IPS-20b (cell line): ENCODE measurements around the gene MFN2.
A peak's percentile ranks its signal among the peaks of the same experiment; 100 is the strongest.

Experiments used
- H3K27ac ChIP-seq: one replicate; pipeline ENCODE4 v1.5.1; 2013; ENCODE audit warnings: low read length
- H3K27me3 ChIP-seq: 2 replicates; pipeline ENCODE4 v1.6.1; 2013; ENCODE audit warnings: mild to moderate bottlenecking, low read length, inconsistent platforms; ENCODE audit not compliant: insufficient read depth
- H3K36me3 ChIP-seq: 2 replicates; pipeline ENCODE4 v1.6.1; 2013; ENCODE audit warnings: low read depth, mild to moderate bottlenecking, inconsistent platforms, low read length, moderate library complexity; ENCODE audit not compliant: insufficient read depth
- H3K4me1 ChIP-seq: 2 replicates; pipeline ENCODE4 v1.6.1; 2013; ENCODE audit warnings: mild to moderate bottlenecking, control low read depth, inconsistent platforms, low read length, moderate library complexity; ENCODE audit not compliant: insufficient read depth
- H3K4me3 ChIP-seq: 2 replicates; pipeline ENCODE4 v1.5.1; 2013; ENCODE audit warnings: mild to moderate bottlenecking, low read length, inconsistent platforms
- H3K9ac ChIP-seq: 2 replicates; pipeline ENCODE4 v1.6.1; 2013; ENCODE audit warnings: low read depth, mild to moderate bottlenecking, inconsistent platforms, low read length, moderate library complexity
- H3K9me3 ChIP-seq: 2 replicates; pipeline ENCODE4 v1.6.1; 2013; ENCODE audit warnings: mild to moderate bottlenecking, low read depth, low read length, inconsistent platforms; ENCODE audit not compliant: insufficient read depth

The MFN2 gene

GRCh38 chr1:12015001-12015491 is 34.8 kb downstream of the MFN2 start:
- Histone ChIP-seq H3K27ac (no peak overlapping the region), H3K4me3 (no peak overlapping the region), H3K36me3 (peaks cover 28% of the 10 kb centered on the region), H3K4me1 (no peaks in the 10 kb centered on the region), H3K9me3 (no peaks in the 10 kb centered on the region), H3K27me3 (no peaks in the 10 kb centered on the region), H3K9ac (no peak overlapping the region)

- H3K36me3 ChIP-seq: peaks cover 23% of the 10 kb centered on the region
- H3K9me3 ChIP-seq: no peaks in the 10 kb centered on the region
- H3K27me3 ChIP-seq: no peaks in the 10 kb centered on the region
- H3K27ac ChIP-seq: no peak overlapping the region
- no peak overlapping the region for H3K4me3 ChIP-seq
- no peak overlapping the region for H3K9ac ChIP-seq
- H3K4me1 ChIP-seq: no peaks in the 10 kb centered on the region; the same call in 1 of the 2 replicates
Measured at GRCh38 chr1:12015499-12015898, 35.3 kb downstream of the MFN2 start.

DNA sequence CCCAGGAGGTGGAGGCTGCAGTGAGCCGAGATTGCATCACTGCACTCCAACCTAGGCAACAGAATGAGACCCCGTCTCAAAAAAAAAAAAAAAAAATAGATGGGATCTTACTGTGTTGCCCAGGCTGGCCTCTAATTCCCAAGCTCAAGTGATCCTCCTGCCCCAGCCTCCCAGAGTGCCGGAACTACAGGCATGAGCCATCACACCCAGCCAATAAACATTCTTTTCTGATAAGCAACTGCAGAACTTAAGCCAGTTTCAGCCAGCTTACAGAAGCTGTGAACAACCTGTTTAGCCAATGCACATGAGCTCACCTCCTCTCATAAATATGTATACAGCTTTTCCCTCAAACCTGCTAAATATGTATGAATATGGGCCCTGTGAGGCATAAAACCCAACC is 35.9 kb downstream of the MFN2 start:
- Histone ChIP-seq H3K4me1 (no peaks in the 10 kb centered on the region; the same call in 1 of the 2 replicates), H3K27me3 (no peaks in the 10 kb centered on the region), H3K36me3 (peaks cover 16% of the 10 kb centered on the region), H3K9me3 (no peaks in the 10 kb centered on the region), H3K9ac (no peak overlapping the region), H3K27ac (no peak overlapping the region), H3K4me3 (no peak overlapping the region)

- Histone ChIP-seq H3K36me3 (peaks cover 31% of the 10 kb centered on the region), H3K4me1 (no peaks in the 10 kb centered on the region; the same call in 1 of the 2 replicates), H3K9me3 (no peaks in the 10 kb centered on the region), H3K9ac (peak overlapping the region; percentile 88), H3K27ac (peak overlapping the region; percentile 87), H3K4me3 (peak overlapping the region; percentile 95), H3K27me3 (no peaks in the 10 kb centered on the region)
Measured at GRCh38 chr1:12019858-12020509, 39.7 kb downstream of the MFN2 start.

DNA sequence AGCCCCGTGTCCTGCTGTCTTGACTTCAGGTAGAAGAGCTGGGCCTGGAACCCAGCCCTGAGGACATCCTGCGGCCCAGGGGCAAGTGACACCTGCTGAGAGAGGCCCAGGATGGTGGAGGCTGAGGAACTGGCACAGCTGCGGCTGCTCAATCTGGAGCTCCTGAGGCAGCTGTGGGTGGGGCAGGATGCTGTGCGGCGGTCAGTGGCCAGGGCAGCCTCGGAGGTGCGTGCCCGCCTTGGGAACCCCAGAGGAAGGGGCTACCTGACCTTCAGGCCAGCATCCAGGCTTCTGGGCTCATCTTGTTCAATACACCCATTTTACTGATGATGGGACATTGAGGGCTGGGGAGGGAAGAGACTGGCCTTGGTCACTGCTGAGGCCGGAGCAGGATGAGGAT is 41.4 kb downstream of the MFN2 start:
- Histone ChIP-seq H3K4me3 (no peak overlapping the region), H3K4me1 (no peaks in the 10 kb centered on the region; the same call in 1 of the 2 replicates)

DNA sequence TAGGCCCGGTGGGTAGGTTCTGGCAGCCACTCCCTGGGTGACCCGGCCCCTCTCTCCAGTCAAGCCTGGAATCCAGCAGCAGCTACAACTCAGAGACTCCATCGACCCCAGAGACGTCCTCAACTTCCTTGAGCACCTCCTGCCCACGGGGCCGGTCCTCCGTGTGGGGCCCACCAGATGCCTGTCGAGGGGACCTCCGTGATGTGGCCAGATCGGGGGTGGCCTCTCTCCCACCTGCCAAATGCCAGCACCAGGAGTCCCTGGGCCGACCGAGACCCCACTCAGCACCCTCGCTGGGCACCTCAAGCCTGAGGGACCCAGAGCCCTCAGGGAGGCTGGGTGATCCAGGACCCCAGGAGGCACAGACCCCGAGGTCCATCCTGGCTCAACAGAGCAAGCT is 41.8 kb downstream of the MFN2 start:
- Histone ChIP-seq H3K4me3 (no peak overlapping the region), H3K9ac (no peak overlapping the region), H3K27me3 (no peaks in the 10 kb centered on the region), H3K9me3 (no peaks in the 10 kb centered on the region; the same call in 1 of the 2 replicates), H3K4me1 (no peaks in the 10 kb centered on the region; the same call in 1 of the 2 replicates), H3K36me3 (peaks cover 51% of the 10 kb centered on the region), H3K27ac (no peak overlapping the region)

More for the DNA sequence above, 41.4 kb downstream of the MFN2 start:
- no peaks in the 10 kb centered on the region for H3K9me3 ChIP-seq
- H3K27ac ChIP-seq: no peak overlapping the region
- peaks cover 47% of the 10 kb centered on the region for H3K36me3 ChIP-seq
- no peak overlapping the region for H3K9ac ChIP-seq
- H3K27me3 ChIP-seq: no peaks in the 10 kb centered on the region

- no peak overlapping the region for H3K4me3 ChIP-seq
- no peak overlapping the region for H3K9ac ChIP-seq
- H3K4me1 ChIP-seq: no peaks in the 10 kb centered on the region
- H3K27ac ChIP-seq: no peak overlapping the region
- no peaks in the 10 kb centered on the region for H3K27me3 ChIP-seq
- H3K36me3 ChIP-seq: peaks cover 85% of the 10 kb centered on the region
- no peaks in the 10 kb centered on the region; the same call in 1 of the 2 replicates for H3K9me3 ChIP-seq
Measured at GRCh38 chr1:12026586-12026985, 46.3 kb downstream of the MFN2 start.

- Histone ChIP-seq H3K36me3 (peaks cover 77% of the 10 kb centered on the region), H3K27ac (no peak overlapping the region), H3K27me3 (no peaks in the 10 kb centered on the region), H3K9ac (no peak overlapping the region), H3K4me3 (no peak overlapping the region), H3K4me1 (no peaks in the 10 kb centered on the region), H3K9me3 (no peaks in the 10 kb centered on the region; the same call in 1 of the 2 replicates)
Measured at GRCh38 chr1:12028248-12028647, 48.0 kb downstream of the MFN2 start.

- H3K9me3 ChIP-seq: no peaks in the 10 kb centered on the region; the same call in 1 of the 2 replicates
- no peak overlapping the region for H3K9ac ChIP-seq
- H3K4me1 ChIP-seq: no peaks in the 10 kb centered on the region
- no peaks in the 10 kb centered on the region for H3K27me3 ChIP-seq
- no peak overlapping the region for H3K27ac ChIP-seq
- H3K36me3 ChIP-seq: peaks cover 73% of the 10 kb centered on the region
- H3K4me3 ChIP-seq: no peak overlapping the region
Measured at GRCh38 chr1:12028957-12029511, 48.8 kb downstream of the MFN2 start.

GRCh38 chr1:12029720-12030339 is 49.6 kb downstream of the MFN2 start:
- no peaks in the 10 kb centered on the region for H3K4me1 ChIP-seq
- H3K9ac ChIP-seq: no peak overlapping the region
- no peaks in the 10 kb centered on the region; the same call in 1 of the 2 replicates for H3K9me3 ChIP-seq
- H3K27ac ChIP-seq: no peak overlapping the region
- no peak overlapping the region for H3K4me3 ChIP-seq
- H3K36me3 ChIP-seq: peaks cover 65% of the 10 kb centered on the region
- no peaks in the 10 kb centered on the region for H3K27me3 ChIP-seq

- H3K27me3 ChIP-seq: no peaks in the 10 kb centered on the region
- H3K27ac ChIP-seq: no peak overlapping the region
- H3K36me3 ChIP-seq: peaks cover 50% of the 10 kb centered on the region
- no peak overlapping the region for H3K9ac ChIP-seq
- H3K4me3 ChIP-seq: no peak overlapping the region
- no peaks in the 10 kb centered on the region for H3K4me1 ChIP-seq
- no peaks in the 10 kb centered on the region; the same call in 1 of the 2 replicates for H3K9me3 ChIP-seq
Measured at GRCh38 chr1:12031039-12031980, 51.1 kb downstream of the MFN2 start.
